HG03159 (cell line): ENCODE results near the gene STON2.
"Not testable (repeated sequence)": the region's sequence is repeated elsewhere in the genome, so short reads cannot be mapped to it uniquely, and the experiment has no call there.

Source experiments
- ATAC-seq: cut with Tn5 transposase; IDR thresholded peaks from one replicate; pipeline ENCODE4 v1.9.1; 2021; ENCODE audit warnings: mild to moderate bottlenecking, moderate library complexity; ENCODE audit not compliant: unreplicated experiment

The STON2 gene

GRCh38 chr14:81273521-81273920 lies 126.6 kb downstream of the STON2 start:
- ATAC-seq: no peak

- ATAC-seq: no peak
These were observed 127.8 kb downstream of the STON2 start for GRCh38 chr14:81272317-81272716.

GRCh38 chr14:81269979-81270375 lies 130.1 kb downstream of the STON2 start:
- no peak for ATAC-seq

- peak; percentile 74 for ATAC-seq
These were observed 130.8 kb downstream of the STON2 start for GRCh38 chr14:81269100-81269978.

GRCh38 chr14:81268016-81268416 lies 132.1 kb downstream of the STON2 start:
- ATAC-seq: peak; percentile 50

- no peak for ATAC-seq
These were observed 134.4 kb downstream of the STON2 start for GRCh38 chr14:81265636-81266169.

- no peak for ATAC-seq
These were observed 135.5 kb downstream of the STON2 start for GRCh38 chr14:81264671-81265070.

- no peak for ATAC-seq
These were observed 136.2 kb downstream of the STON2 start for GRCh38 chr14:81263777-81264410.

- no peak for ATAC-seq
These were observed 138.9 kb downstream of the STON2 start for GRCh38 chr14:81261176-81261575.

GRCh38 chr14:81260732-81261131 lies 139.4 kb downstream of the STON2 start:
- ATAC-seq: no peak

- peak; percentile 57 for ATAC-seq
These were observed 143.7 kb downstream of the STON2 start for GRCh38 chr14:81256289-81256960.

- no peak for ATAC-seq
These were observed 147.8 kb downstream of the STON2 start for GRCh38 chr14:81252278-81252677.

GRCh38 chr14:81247271-81247766 lies 152.8 kb downstream of the STON2 start:
- ATAC-seq: no peak

GRCh38 chr14:81246461-81247270 lies 153.5 kb downstream of the STON2 start:
- ATAC-seq: no peak

GRCh38 chr14:81245771-81246170 lies 154.4 kb downstream of the STON2 start:
- ATAC-seq: no peak

GRCh38 chr14:81244431-81244830 lies 155.7 kb downstream of the STON2 start:
- not testable (repeated sequence) for ATAC-seq

GRCh38 chr14:81243499-81243898 lies 156.6 kb downstream of the STON2 start:
- ATAC-seq: no peak

- not testable (repeated sequence) for ATAC-seq
These were observed 163.3 kb downstream of the STON2 start for GRCh38 chr14:81236849-81237248.

- no peak for ATAC-seq
These were observed 164.0 kb downstream of the STON2 start for GRCh38 chr14:81236138-81236537.

- ATAC-seq: peak; percentile 58
These were observed 165.0 kb downstream of the STON2 start for GRCh38 chr14:81235096-81235495.
